ENCODE data around the gene RC3H2.
"Not testable (repeated sequence)": the region's sequence is repeated elsewhere in the genome, so short reads cannot be mapped to it uniquely, and the experiment has no call there.

Gene RC3H2

DNA sequence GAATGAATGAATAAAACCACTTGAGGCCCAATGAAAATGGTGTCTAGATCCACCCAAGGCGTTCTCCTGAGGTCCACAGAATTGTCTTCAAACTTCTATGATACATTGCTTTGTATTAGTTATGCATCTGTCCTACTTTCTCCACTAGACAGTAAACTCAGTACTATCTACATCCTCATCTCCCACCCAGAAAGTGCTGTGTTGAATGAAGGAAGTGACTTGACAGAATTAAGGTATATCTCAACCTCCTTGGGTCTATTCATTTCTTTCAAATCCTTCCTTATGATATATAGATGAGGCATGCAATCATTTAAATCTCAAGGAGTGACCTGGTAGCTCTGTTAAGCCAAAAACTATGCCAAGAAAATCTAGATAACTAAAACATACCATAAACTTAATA lies 61.0 kb downstream of the RC3H2 start:
- DNase-seq, result no peak

DNA sequence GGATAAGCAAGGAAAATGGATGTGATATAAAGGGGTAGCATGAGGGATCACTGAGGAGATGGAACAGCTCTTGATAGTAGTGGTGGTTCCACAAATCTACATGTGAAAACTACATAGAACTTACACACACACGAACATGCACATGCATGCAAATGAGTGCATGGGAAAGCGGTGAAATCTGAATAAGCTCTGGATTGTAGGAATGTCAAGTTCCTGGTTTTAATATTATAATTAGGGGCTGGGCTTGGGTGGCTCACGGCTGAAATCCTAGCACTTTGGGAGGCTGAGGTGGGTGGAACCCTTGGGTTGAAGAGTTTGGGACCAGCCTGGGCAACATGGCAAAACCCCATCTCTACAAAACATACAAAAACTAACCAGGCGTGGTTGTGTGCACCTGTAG lies 63.7 kb downstream of the RC3H2 start:
- DNase-seq, result no peak

DNA sequence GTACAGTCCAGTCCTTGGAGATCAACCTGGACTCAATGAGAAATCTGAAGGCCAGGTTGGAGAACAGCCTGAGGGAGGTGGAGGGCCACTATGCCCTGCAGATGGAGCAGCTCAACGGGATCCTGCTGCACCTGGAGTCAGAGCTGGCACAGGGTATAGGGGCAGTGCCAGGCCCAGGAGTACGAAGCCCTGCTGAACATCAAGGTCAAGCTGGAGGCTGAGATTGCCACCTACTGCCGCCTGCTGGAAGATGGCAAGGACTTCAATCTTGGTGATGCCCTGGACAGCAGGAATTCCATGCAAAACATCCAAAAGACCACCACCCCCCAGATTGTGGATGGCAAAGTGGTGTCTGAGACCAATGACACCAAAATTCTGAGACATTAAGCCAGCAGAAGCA lies 66.7 kb downstream of the RC3H2 start:
- not testable (repeated sequence) for DNase-seq

DNA sequence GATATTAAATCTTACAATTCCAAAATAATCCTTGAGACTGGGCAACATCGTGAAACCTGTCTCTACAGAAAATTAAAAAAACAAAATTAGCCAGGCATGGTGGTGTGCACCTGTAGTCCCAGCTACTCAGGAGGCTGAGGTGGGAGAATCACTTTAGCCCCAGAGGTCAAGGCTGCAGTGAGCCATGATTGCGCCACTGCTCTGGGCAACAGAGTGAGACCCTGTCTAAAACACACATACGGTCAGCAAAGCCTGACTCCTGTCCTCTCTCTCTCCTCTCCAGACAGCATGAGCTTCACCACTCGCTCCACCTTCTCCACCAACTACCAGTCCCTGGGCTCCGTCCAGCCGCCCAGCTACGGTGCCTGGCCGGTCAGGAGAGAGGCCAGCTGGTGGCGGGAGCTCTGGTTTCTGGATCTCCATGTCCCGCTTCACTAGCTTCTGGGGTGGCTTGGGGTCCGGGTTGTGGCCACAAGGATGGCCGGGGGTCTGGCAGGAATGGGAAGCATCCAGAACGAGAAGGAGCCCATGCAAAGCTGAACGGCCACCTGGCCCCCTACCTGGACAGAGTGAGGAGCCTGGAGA lies 67.8 kb downstream of the RC3H2 start:
- no peak for DNase-seq

DNA sequence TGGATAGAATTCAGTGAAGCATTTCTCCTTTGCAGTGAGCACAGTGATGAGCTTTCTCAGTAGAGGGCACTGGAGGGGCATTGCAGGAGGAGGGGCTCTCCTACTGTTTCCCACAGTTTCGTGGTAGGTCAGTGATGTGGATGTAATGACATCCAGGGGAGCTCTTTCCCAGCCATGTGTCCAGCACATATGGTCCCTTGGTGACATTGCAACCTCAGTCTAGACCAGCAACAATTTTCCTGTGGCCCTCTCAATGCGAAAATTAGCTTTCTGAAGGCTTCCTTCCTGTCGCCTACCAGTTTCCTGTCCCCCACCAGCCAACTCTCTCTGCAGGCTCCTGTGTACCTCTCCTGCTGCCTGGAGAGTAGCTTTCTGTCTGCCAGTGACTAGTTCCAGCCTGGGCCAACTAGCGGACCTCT lies 69.8 kb downstream of the RC3H2 start:
- DNase-seq, result no peak

DNA sequence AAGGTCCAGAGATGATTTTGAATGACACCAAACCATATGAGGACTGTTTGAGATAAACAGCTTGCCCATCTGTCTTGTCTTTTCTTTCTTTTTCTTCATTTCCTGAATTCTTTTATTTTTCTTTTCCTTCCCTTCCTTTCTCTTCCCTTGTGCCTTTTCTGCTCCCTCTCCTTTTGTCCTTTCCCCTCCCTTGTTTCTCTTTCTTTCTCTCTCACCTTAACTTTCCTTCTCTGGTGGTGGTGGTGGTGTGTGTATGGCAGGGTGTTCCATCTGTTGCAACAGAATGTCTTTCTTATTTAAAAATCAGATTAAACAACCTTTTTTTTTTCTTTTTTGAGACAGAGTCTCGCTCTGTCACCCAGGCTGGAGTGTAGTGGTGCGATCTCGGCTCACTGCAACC lies 73.0 kb downstream of the RC3H2 start:
- no peak for DNase-seq

DNA sequence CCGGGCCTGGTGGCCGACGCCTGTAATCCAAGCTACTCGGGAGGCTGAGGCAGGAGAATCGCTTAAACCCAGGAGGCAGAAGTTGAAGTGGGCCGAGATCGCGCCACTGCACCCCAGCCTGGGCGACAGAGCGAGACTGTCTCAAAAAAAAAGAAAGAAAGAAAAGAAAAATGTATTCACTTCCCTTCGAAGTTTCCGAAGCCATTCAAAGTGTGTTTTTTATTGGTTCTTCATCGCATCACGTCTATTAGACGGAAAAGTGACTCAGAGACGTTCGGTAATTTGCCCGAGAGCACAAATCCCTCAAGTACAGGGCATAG lies 76.2 kb downstream of the RC3H2 start:
- DNase-seq, result not testable (repeated sequence)

DNA sequence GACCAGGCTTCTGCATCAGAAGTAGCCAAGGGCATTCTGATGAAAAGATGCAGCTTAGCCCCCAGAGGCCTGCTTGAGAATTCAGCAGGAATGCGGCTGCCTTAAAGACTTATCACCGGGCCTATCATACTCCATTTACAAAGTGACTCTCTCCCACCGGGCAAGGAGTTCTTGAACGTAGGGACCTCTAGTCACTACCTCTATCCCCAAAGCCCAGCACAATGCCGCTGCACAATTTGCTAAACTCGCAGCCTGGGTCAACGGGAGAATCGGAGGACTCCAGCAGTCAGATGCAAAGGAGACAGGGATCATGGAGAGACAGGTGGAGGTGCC lies 77.4 kb downstream of the RC3H2 start:
- no peak for DNase-seq

DNA sequence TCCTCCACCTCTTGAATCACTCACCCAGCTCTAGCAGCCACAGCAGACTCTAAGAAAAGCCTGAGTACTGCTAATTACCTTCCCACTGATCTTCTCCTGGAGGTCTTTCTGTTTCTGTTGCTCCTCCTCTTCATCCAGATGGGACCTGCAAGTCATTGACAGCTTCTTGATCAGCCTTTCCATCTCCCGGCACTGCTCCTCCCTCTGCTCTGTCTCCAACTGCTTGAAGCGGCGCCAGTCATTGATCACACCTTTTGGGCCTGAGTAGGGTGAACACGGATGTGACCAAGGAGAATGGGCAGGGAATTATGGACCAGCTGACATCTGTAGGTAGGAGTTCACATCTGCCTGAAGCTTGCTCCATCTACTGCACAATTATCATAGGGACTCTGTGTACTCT lies 82.2 kb downstream of the RC3H2 start:
- no peak for DNase-seq

DNA sequence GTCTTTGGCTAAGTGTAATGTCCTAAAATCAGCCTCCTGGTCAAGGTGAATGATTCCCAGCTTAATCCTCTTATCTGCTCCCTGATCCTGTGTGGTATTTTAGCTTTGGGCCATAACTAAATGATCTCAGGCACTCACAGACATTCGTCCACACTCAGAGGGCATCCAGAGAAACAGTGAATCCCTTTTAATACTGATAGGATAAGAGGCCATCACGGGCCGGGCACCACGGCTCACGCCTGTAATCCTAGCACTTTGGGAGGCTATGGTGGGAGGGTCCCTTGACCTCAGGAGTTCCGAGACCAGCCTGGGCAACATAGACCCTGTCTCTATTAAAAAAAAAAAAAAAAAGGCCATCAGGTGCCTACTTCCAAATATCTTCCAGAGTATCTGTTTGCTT lies 83.1 kb downstream of the RC3H2 start:
- no peak for DNase-seq

DNA sequence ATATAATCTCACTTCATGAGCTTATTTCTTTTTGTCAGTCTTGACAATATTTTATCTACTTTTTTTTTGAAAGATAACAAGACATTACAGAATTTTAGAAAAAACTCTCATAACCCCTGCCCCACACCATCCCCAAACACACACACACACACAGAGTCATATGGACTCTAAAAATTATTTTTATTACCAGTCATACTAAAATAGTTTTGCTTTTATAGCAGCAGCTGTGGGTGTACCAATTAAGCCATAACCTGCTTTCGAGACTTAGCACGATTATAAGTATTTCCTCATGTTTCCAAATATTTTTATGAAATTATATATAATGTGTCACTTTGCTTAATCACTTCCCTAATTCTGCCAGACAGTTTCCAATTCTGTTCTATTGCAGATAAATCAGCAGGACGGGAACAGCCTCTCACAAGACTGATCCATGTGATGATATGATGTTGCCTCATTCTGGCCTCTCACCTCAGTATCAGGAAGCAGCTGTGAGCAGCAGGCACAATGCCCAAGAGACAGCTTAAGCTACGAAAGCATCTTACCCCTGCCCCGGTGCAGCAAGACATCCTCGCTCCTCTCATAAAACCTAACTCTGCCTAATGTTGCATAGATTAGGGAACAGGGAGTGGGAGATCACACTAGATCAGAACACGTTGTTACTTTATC lies 83.7 kb downstream of the RC3H2 start:
- peak; percentile 97 for DNase-seq

DNA sequence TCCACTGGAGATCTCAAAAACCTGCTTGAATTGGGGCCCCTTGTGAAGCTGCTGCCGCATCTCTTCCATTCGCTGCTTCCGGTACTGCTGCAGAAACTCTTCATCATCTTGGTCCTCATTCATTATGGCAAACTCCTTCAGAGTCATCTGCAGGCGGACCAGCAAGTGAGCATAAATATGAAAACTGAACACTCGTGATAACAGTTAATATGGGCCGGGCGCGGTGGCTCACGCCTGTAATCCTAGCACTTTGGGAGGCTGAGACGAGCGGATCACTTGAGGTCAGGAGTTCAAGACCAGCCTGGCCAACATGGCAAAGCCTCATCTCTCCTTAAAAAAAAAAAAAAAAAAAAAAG lies 84.7 kb downstream of the RC3H2 start:
- DNase-seq, result no peak

DNA sequence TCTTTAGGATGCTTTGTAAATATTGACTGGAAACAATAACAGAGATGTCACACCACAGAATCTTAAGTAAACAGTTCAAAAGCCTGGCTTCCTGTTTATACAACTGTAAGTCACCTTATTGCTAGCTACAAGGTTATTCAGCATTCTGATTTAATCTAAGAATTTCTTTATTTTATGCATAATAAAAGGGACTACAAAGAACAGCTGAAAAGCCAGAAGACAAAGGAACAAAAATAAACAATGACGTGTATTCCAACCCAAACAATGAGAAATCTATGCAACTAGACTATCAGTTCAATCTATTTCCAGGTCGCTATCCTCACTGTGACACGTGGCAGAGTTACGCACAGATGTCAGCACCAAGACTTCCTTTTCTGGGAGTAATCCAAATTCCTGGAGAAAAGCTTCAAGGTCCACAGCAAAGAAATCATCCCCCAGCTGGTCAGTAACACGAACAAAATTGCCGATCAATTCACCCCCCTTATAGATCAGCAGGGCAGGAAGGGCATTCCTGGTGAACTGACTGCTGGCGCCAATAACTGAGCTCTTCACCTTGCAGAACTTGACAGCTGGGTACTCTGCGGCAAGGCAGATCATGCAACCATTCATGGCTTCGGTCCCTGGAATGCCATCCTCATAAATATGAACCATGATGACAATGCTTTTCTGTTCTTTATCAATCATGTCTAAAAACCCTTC lies 85.2 kb downstream of the RC3H2 start:
- no peak for DNase-seq

DNA sequence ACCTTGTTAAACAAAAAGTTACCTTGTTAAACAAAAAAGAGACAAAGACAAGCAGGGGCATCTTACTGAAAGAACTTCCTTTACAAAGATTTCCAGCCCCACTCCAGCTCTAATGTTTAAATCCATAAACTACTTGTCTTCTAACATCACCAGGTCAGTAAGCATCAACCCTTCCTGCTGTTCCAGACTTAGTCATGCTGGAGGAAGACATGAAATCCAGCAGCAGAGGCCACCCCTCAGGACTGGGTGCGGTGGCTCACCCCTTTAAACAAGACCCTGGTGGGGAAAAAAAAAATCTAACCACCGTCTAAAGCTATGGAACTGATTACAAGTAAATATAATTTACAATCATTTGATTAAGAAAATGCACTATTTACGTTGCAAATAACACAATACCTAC lies 85.8 kb downstream of the RC3H2 start:
- no peak for DNase-seq

DNA sequence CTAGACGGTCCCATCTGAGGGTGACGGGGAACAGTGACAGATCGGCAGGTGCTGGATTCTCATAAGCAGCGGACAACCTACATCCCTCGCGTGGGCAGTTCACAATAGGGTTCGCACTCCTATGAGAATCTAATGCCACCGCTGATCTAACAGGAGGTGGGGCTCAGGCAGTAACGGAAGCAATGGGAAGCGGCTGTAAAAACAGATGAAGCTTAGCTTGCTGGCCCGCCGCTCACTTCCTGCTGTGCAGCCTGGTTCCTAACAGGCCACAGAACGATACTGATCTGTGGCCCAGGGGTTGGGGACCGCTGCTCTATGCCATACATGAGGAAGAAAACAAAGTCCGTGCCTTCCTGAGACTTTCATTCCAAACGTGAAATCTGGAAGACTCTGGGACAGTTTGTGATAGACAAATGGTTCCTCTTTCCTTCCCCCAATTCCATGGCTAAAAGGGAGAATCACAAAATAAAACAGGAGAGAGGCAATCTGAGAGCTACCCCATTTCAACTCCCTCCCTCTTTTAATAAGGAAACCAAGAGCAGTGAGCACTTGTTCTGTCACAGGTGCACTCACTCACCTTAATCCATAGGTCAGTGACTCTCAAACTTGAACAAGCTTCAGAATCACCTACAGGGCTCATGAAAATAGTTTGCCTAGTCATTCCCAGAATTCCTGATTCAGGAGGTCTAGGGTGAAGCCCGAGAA lies 88.8 kb downstream of the RC3H2 start:
- peak; percentile 40 for DNase-seq

DNA sequence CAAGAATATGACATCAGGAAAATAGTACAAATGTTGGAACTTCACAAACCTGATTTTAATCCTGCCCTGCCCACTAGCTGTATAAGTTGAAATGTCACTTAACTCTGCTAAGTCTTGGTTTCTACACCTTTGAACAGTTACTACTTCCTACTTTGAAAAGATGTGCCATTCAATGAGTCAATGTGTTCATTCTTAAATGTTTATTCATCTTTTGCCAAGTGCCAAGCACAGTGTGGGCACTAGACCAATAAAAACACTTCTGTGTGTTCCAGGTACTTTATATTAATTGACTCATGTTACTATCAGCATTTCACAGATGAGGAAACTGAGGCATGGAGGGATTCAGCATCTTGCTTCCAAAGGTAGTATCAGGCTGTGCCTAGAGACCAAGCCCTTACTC lies 89.6 kb downstream of the RC3H2 start:
- DNase-seq, result peak; percentile 15

DNA sequence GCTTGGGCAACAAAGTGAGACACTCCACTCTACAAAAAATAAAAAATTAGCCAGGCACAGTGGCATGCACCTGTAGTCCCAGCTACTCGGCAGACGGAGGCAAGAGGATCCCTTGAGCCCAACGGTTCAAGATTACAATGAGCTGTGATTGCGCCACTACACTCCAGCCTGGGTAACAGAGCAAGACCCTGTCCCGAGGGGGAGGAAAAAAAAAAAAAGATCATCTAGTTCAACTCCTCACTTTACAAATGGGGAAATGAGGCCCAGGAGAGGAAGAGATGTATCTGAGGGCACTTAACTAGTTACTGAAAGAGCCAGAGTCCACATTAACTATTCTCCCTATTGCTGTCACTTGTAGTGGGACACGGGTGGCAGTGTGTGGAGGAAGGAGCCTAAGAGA lies 90.6 kb downstream of the RC3H2 start:
- DNase-seq, result peak; percentile 35

DNA sequence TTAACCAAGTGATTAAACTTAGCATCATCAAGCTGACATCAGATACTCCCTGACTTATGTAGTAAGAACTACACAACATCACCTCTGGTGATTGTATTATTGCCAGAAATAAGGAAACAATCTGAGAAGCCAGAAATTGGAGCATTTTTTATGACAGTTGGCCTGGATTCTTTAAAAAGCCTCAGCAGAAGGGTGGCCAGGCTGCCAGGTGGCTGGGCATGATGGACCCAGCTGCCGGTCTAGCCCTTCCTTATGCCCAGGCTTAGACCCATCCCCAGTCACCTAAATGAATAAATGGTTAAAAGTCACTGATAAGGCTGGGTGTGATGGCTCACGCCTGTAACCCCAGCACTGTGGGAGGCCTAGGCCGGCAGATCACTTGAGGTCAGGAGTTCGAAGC lies 92.4 kb downstream of the RC3H2 start:
- DNase-seq, result no peak

DNA sequence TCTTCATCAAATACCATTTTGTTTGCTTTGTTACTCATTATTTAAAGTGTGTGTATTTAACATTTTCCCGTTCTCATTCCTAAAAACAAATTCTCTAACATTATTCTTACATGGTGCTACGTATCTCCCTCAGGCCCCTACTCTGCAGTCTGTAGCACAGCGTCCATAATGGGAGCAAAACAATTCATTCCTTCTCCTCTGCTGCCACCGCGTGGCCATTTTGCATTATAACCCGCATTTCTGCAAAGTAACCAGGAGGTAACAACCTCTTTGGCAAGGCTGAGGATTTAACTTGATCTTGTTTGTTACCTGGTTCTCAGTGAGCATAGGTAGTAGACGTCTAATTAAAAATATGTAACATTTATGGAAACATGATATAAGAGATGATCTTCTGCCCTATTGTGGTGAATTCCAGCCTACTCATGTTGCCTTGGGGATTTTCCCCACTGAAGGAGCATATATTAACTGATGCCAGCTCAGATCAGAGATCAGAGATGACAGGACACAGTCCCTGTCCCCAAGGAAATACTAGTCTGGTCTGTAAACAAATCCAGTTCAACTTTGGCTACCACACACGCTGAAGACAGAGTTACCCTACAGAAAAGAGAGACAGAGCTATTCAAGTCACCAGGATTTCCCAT lies 94.7 kb downstream of the RC3H2 start:
- DNase-seq, result peak; percentile 74

DNA sequence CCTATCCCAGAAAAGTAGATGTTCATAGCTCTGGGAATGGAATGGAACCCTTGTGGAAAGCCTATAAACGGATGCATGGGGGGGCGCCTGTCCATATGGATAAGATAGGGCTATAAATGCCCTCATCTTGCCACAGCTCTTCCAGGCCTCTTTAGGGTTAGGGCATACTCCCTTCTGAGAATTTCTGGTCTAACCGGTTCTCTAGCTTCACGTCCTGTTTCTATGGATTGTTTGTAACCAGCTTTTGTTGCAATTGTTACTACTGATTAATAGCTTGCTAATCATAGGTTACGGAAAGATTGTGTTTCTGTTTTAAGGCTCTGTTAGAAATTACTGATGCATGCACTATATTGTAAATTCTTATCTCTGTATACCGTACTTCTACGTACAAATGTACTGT lies 95.9 kb downstream of the RC3H2 start:
- not testable (repeated sequence) for DNase-seq

DNA sequence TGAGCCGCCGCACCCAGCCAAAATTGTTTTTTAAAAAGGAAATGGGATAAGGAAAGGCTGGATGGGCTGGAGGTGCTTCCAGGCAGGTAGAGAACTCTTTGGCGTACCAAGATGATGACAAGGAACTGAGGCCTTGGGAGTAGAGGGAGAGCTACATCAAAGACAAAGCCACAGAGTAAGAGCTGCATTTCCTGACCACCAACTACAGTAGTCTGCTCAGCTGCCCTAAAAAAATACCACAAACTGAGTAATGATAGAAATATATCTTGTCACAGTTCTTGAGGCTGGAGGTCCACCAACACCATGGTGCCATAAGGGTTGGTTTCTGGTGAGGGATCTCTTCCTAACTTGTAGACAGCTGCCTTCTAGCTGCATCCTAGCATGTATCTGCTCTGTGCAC lies 97.0 kb downstream of the RC3H2 start:
- DNase-seq, result no peak

DNA sequence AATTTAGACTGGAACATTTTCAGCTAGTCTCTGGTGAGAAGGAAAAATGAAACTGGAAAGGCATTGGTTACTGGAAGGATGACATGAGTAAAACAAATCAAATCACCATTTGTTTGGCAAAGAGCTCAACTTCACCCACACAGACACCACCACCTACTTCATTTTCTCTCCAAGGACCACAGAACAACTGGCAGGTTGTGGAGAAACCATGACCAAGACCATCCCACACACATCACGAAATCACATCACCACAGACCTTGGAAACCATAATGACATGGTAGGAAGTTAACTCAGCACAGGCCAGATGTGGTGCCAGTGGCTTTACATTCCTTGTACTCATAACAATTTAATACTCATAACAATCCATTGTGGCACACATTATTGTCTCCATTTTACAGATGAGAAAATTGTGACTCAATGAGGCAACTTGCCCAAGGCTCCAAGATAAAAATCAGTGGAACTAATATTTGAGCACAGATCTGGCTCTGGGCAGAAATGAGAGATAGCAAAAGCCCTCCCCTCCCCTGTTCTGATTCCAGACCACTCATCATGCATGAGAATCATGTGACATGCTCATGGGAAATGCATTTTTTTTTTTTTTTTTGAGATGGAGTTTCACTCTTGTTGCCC lies 97.8 kb downstream of the RC3H2 start:
- peak; percentile 71 for DNase-seq

DNA sequence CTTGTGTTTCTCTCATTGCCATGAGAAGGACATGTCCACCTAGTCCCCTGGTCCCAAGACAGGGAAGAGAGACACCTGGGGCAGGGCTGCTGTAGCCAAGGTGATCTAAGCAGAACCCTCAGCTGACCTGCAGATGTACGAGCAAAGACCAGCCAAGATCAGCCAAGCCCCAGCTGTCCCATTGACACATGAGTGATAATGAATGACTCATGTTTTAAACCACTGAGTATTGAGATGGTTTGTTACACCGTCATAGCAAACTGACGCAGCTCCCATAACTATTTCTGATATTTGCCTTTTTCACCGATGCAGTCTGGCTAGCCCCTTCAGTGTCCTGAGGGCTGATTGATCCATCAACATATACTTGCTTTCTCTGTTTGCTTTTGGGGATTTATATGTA lies 98.5 kb downstream of the RC3H2 start:
- no peak for DNase-seq

Data from inflammatory macrophage treated with lipopolysaccharide for 4 hours (primary cell).